ENCODE results near the gene UNC5C.

Gene UNC5C

DNA sequence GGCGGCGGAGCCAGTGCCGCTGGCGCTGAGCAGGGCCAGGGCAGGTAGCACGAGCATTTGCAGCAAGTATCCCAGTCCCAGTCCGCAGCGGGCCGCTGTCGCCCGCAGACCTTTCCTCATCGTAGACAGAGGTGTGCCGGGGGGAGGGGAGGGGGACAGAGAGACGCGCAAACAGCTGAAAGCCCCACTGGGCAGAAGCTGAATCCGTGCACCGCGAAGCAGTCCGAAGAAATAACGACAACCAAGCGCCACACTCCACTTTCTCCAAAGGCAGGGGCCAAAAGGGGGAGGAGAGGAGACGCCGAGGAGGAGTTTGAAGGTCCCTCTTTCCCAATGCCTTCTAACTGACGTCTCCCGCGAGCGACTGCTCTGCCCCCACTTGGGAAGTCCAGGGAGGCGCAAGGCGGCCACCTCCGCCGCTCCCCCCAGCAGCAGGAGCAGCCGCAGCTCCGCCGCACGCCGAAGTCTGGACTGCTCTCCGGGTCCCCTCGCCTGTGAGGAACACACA, at the start of gene UNC5C:
UNC5C (minus strand) TSS at position 236 of the 508 bp plus-strand sequence.
- Histone ChIP-seq H3K4me3 (ENCODE audit: low read length in 2 of 2) (peak within 1 kb of the TSS; percentile 79 to 84), H3K4me1 (ENCODE audit: control insufficient read depth, insufficient read depth, low read length) (peaks cover 4% of the 10 kb centered on the region), H3K9ac (ENCODE audit: low read length in 2 of 2) (peak within 1 kb of the TSS in 1 of 2 donors; percentile 50), H3K27ac (ENCODE audit: low read length) (peak within 1 kb of the TSS; percentile 31), H3K27me3 (ENCODE audit: control insufficient read depth in 1 of 2, insufficient read depth in 2 of 2, low read length in 2 of 2) (peaks cover 20 to 30% of the 10 kb centered on the region in 2 donors), H3K36me3 (ENCODE audit: control insufficient read depth in 2 of 2, insufficient read depth in 2 of 2, low read length in 2 of 2) (no peaks in the 10 kb centered on the region), H3K9me3 (ENCODE audit: control insufficient read depth in 2 of 2, low read length in 2 of 2) (no peaks in the 10 kb centered on the region)

DNA sequence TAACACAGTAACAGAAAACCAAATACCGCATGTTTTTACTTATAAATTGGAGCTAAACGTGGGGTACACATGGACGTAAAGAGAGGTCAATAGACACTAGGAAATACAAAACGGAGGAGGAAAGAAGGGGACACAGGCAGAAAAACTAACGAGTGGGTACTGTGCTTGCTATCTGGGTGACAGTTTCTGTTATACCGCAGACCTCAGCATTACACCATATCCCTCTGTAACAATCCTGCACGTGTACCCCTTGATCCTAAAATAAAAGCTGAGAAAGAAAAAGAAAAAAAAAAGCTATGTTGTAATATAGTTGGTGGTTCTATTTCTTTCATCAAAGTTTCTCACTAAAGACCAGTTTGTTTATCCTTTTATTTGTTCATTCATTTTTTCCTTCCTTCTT, 47.9 kb upstream of the UNC5C start:
- Histone ChIP-seq H3K9ac (ENCODE audit: low read length in 2 of 2) (no peak overlapping the region), H3K36me3 (ENCODE audit: control insufficient read depth in 2 of 2, insufficient read depth in 2 of 2, low read length in 2 of 2) (no peaks in the 10 kb centered on the region), H3K9me3 (ENCODE audit: control insufficient read depth in 2 of 2, low read length in 2 of 2) (no peaks in the 10 kb centered on the region), H3K4me3 (ENCODE audit: low read length in 2 of 2) (no peak overlapping the region), H3K27me3 (ENCODE audit: control insufficient read depth in 1 of 2, insufficient read depth in 2 of 2, low read length in 2 of 2) (no peaks in the 10 kb centered on the region), H3K4me1 (ENCODE audit: control insufficient read depth, insufficient read depth, low read length) (no peaks in the 10 kb centered on the region), H3K27ac (ENCODE audit: low read length) (no peak overlapping the region)

DNA sequence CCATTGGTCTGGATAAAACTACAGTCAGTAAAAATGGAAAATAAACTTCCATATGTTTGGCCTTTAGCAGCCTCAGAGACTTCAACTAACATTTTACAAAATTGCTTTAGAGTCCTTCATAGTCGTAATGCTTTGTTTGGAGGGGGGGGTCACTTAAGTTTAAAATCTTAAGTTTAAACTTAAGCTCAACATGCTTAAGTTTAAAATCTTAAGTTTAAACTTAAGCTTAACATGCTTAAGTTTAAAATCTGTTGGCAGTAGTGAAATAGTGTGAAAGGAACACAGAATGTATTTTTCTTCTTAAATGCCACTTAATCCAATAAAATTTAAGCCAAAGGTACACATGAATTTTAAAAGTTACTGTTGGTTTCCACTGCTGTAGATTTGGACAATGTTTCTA, 45.9 kb upstream of the UNC5C start:
- Histone ChIP-seq H3K9me3 (ENCODE audit: control insufficient read depth in 2 of 2, low read length in 2 of 2) (no peaks in the 10 kb centered on the region), H3K27me3 (ENCODE audit: control insufficient read depth in 1 of 2, insufficient read depth in 2 of 2, low read length in 2 of 2) (no peaks in the 10 kb centered on the region), H3K4me3 (ENCODE audit: low read length in 2 of 2) (no peak overlapping the region), H3K4me1 (ENCODE audit: control insufficient read depth, insufficient read depth, low read length) (no peaks in the 10 kb centered on the region), H3K27ac (ENCODE audit: low read length) (no peak overlapping the region), H3K9ac (ENCODE audit: low read length in 2 of 2) (no peak overlapping the region), H3K36me3 (ENCODE audit: control insufficient read depth in 2 of 2, insufficient read depth in 2 of 2, low read length in 2 of 2) (no peaks in the 10 kb centered on the region)

DNA sequence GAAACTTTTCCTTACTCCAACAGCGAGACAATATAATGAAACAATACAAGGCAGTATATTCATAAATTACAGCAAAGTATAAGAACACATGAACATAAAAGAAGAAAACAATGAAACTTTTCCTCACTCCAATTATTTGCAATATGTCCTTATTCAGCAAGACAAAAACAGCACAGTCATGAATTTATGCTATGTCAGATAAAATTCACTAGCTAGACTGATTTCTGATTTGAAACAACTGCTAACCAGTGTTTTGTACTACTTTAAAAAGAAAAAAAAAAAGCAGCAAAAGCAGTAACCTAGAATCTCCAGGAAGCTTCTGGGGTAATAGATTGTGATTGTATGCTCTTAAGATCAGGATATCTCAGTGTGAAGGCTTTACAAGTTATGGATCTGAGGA, 45.2 kb upstream of the UNC5C start:
- H3K4me3 ChIP-seq (ENCODE audit: low read length in 2 of 2) = no peak overlapping the region
- no peak overlapping the region for H3K27ac ChIP-seq (ENCODE audit: low read length)
- no peak overlapping the region for H3K9ac ChIP-seq (ENCODE audit: low read length in 2 of 2)
- H3K36me3 ChIP-seq (ENCODE audit: control insufficient read depth in 2 of 2, insufficient read depth in 2 of 2, low read length in 2 of 2) = no peaks in the 10 kb centered on the region
- no peaks in the 10 kb centered on the region for H3K4me1 ChIP-seq (ENCODE audit: control insufficient read depth, insufficient read depth, low read length)
- no peaks in the 10 kb centered on the region for H3K27me3 ChIP-seq (ENCODE audit: control insufficient read depth in 1 of 2, insufficient read depth in 2 of 2, low read length in 2 of 2)
- no peaks in the 10 kb centered on the region for H3K9me3 ChIP-seq (ENCODE audit: control insufficient read depth in 2 of 2, low read length in 2 of 2)

DNA sequence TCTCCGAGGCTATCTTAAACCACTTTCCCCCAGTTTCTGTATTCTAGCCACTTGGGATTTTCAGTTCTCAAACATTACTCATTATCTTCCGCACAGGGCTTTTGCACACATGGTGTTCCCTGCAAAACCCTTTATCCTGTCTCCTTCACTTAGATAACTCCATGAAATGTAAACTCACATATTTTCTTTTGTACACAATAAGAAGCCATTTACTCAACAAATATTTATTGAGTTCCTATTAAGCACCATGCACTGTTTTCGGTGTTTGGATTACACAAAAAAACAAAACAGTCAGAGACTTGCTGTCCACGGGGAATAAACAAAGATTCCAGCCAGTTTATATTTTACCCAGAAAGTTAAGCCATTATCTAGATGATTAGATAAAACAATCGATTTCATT, 42.5 kb upstream of the UNC5C start:
- Histone ChIP-seq H3K27me3 (ENCODE audit: control insufficient read depth in 1 of 2, insufficient read depth in 2 of 2, low read length in 2 of 2) (no peaks in the 10 kb centered on the region), H3K4me1 (ENCODE audit: control insufficient read depth, insufficient read depth, low read length) (no peaks in the 10 kb centered on the region), H3K9me3 (ENCODE audit: control insufficient read depth in 2 of 2, low read length in 2 of 2) (no peaks in the 10 kb centered on the region), H3K9ac (ENCODE audit: low read length in 2 of 2) (no peak overlapping the region), H3K27ac (ENCODE audit: low read length) (no peak overlapping the region), H3K4me3 (ENCODE audit: low read length in 2 of 2) (no peak overlapping the region), H3K36me3 (ENCODE audit: control insufficient read depth in 2 of 2, insufficient read depth in 2 of 2, low read length in 2 of 2) (no peaks in the 10 kb centered on the region)

DNA sequence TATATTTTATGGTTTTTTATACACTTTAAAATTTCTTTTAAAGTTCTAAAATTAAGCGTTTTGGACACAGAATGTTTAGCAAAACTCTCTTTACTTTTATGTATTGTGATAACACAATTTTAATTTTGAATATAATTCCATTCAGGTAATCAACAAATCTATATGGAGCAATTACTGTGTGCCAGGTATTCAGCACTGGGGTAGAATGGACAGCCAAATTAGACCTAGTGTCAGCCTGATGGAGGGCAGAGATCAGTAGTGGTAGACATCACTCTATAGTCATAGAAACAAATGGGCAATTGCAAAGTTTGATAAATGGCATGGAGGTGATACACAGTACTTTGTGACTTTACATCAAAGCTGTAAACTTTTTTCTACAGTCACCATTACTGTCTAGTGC, 41.8 kb upstream of the UNC5C start:
- Histone ChIP-seq H3K27me3 (ENCODE audit: control insufficient read depth in 1 of 2, insufficient read depth in 2 of 2, low read length in 2 of 2) (no peaks in the 10 kb centered on the region), H3K27ac (ENCODE audit: low read length) (no peak overlapping the region), H3K9ac (ENCODE audit: low read length in 2 of 2) (no peak overlapping the region), H3K4me1 (ENCODE audit: control insufficient read depth, insufficient read depth, low read length) (no peaks in the 10 kb centered on the region), H3K36me3 (ENCODE audit: control insufficient read depth in 2 of 2, insufficient read depth in 2 of 2, low read length in 2 of 2) (no peaks in the 10 kb centered on the region), H3K9me3 (ENCODE audit: control insufficient read depth in 2 of 2, low read length in 2 of 2) (no peaks in the 10 kb centered on the region), H3K4me3 (ENCODE audit: low read length in 2 of 2) (no peak overlapping the region)

DNA sequence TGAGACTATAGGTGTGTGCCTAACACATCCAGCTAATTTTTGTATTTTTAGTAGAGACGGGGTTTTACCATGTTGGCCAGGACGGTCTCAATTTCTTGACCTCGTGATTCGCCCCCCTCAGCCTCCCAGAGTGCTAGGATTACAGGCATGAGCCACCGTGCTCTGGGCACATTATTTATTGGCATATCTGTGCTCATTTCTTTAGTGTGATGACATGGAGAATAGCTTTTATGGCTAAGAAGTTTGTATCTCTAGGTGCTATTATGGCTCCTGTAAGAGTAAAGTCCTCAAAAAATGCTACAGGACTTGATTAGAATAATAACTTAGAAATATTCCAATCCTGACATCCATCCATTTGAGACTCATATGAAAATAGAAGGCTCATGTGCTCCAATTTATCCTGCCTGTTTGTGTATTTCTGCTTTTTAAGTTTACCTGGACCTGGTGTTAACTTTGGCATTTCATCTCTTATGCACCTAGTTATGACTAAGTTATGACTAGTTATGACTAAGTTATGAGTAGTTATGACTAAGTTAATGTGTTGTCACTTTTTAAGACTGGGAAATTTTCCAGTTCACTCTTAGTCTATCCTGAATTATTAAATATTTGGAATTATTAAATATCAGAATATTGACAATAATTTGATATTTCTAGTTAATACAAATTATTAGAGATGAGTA, 36.4 kb upstream of the UNC5C start:
- H3K27me3 ChIP-seq (ENCODE audit: control insufficient read depth in 1 of 2, insufficient read depth in 2 of 2, low read length in 2 of 2) = no peaks in the 10 kb centered on the region
- no peak overlapping the region for H3K9ac ChIP-seq (ENCODE audit: low read length in 2 of 2)
- H3K4me1 ChIP-seq (ENCODE audit: control insufficient read depth, insufficient read depth, low read length) = no peaks in the 10 kb centered on the region
- H3K27ac ChIP-seq (ENCODE audit: low read length) = no peak overlapping the region
- H3K9me3 ChIP-seq (ENCODE audit: control insufficient read depth in 2 of 2, low read length in 2 of 2) = no peaks in the 10 kb centered on the region
- no peak overlapping the region for H3K4me3 ChIP-seq (ENCODE audit: low read length in 2 of 2)
- H3K36me3 ChIP-seq (ENCODE audit: control insufficient read depth in 2 of 2, insufficient read depth in 2 of 2, low read length in 2 of 2) = no peaks in the 10 kb centered on the region

DNA sequence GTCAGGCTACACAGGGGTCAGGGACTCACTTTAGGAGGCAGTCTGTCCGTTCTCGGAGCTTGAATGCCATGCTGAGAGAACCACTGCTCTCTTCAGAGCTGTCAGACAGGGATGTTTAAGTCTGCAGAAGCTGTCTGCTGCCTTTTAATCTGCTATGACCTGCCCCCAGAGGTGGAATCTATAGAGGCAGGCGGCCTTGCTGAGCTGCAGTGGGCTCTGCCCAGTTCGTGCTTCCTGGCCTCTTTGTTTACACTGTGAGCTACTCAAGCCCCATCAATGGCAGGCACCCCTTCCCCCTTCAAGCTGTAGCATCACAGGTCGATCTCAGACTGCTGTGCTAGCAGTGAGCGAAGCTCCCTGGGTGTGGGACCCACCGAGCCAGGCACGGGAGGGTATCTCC, 31.5 kb upstream of the UNC5C start:
- no peaks in the 10 kb centered on the region for H3K36me3 ChIP-seq (ENCODE audit: control insufficient read depth in 2 of 2, insufficient read depth in 2 of 2, low read length in 2 of 2)
- no peak overlapping the region for H3K4me3 ChIP-seq (ENCODE audit: low read length in 2 of 2)
- H3K27me3 ChIP-seq (ENCODE audit: control insufficient read depth in 1 of 2, insufficient read depth in 2 of 2, low read length in 2 of 2) = no peaks in the 10 kb centered on the region
- H3K9ac ChIP-seq (ENCODE audit: low read length in 2 of 2) = no peak overlapping the region
- H3K4me1 ChIP-seq (ENCODE audit: control insufficient read depth, insufficient read depth, low read length) = no peaks in the 10 kb centered on the region
- H3K27ac ChIP-seq (ENCODE audit: low read length) = no peak overlapping the region
- H3K9me3 ChIP-seq (ENCODE audit: control insufficient read depth in 2 of 2, low read length in 2 of 2) = no peaks in the 10 kb centered on the region

DNA sequence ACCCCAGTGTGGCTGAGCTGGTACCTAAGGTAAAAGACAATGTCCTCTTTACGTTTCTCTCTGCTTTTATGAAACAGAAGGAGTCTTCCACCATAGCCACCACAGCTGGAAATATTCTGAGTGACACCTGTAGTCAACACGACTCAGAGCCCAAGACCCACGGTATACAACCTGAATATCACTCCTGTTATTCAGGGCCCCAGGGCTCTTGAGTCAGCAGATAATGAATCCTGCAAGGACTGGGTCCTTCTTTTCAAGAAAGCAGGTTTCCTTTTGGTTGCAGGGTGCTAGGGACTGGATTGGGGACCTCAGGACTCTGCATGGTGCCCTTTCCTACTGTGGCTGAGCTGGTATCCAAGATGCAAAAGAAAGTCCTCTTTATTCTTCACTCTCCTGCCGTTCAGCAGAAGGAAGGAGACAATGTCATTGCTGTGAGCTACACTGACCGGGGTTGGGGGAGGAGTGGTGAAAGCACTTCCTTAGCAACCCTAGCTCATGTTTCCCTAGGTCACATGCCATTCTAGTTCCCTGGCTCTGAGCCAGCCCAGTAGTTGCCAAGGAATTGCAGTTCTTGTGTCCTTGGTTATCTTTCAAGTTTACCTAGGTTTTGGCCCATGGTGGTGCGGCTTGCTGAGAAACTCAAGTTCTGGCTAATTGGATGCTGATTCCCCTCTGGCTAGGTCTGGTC, 23.7 kb upstream of the UNC5C start:
- no peaks in the 10 kb centered on the region for H3K36me3 ChIP-seq (ENCODE audit: control insufficient read depth in 2 of 2, insufficient read depth in 2 of 2, low read length in 2 of 2)
- H3K4me1 ChIP-seq (ENCODE audit: control insufficient read depth, insufficient read depth, low read length) = no peaks in the 10 kb centered on the region
- no peak overlapping the region for H3K27ac ChIP-seq (ENCODE audit: low read length)
- no peak overlapping the region for H3K4me3 ChIP-seq (ENCODE audit: low read length in 2 of 2)
- peaks cover 2 to 13% of the 10 kb centered on the region in 2 donors for H3K9me3 ChIP-seq (ENCODE audit: control insufficient read depth in 2 of 2, low read length in 2 of 2)
- H3K27me3 ChIP-seq (ENCODE audit: control insufficient read depth in 1 of 2, insufficient read depth in 2 of 2, low read length in 2 of 2) = no peaks in the 10 kb centered on the region
- H3K9ac ChIP-seq (ENCODE audit: low read length in 2 of 2) = no peak overlapping the region

DNA sequence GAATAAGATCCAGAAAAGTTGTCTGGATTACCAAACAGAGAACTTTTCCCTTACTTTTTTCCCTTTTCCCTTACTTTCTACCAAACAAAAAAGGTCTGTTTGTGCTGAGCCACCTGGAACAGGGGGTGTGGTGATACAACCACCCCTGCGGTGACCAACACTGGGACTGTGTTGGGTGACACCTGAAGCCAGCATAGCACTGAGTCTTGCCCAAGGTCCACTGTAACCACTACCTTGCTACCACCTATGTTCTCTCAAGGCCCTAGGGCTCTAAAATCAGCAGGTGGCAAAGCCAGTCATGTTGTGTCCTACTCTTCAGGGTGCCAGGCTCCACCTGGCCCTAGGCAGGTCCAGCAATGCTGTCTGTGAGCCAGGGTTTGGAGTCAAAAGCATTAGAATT, 22.8 kb upstream of the UNC5C start:
- Histone ChIP-seq H3K27ac (ENCODE audit: low read length) (no peak overlapping the region), H3K27me3 (ENCODE audit: control insufficient read depth in 1 of 2, insufficient read depth in 2 of 2, low read length in 2 of 2) (no peaks in the 10 kb centered on the region), H3K36me3 (ENCODE audit: control insufficient read depth in 2 of 2, insufficient read depth in 2 of 2, low read length in 2 of 2) (no peaks in the 10 kb centered on the region), H3K9ac (ENCODE audit: low read length in 2 of 2) (no peak overlapping the region), H3K4me1 (ENCODE audit: control insufficient read depth, insufficient read depth, low read length) (no peaks in the 10 kb centered on the region), H3K4me3 (ENCODE audit: low read length in 2 of 2) (no peak overlapping the region), H3K9me3 (ENCODE audit: control insufficient read depth in 2 of 2, low read length in 2 of 2) (peaks cover 2 to 13% of the 10 kb centered on the region in 2 donors)
